ENCODE measurements around the gene LDLRAD3. TPM values are rescaled to one million over a fixed set of nuclear protein-coding genes. Genes with fewer than 3 reads are reported as not detected.

Gene LDLRAD3
- total RNA-seq, 4 donors from 2014 or later, result 0.37 to 43.2 (median 3.7) TPM

DNA sequence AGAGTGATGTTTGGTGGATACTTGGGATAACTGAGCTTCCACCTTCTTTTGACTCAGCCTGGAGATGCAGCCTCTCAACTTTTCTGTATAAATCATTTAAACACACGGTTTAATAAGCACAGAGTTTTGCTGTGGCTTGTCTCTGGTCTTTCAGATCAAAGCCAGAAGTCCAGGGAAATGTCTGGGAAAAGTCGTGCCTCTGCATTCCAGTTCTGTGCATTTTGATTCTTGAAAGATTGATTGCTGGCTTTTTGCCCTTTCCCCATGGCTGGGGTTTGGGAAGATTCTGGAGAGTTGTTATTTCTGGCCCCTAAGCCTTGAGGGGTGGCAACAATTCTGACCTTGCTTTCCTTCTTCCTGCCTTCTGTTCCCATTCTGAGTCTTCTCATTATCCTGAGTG, 191.2 kb downstream of the LDLRAD3 start:
- H3K36me3 ChIP-seq, result no peaks in the 10 kb centered on the region
- H3K27me3 ChIP-seq, result no peaks in the 10 kb centered on the region
- no peaks in the 10 kb centered on the region for H3K4me1 ChIP-seq
- 51 to 67% methylated on average over 1 to 2 of the region's 2 CpGs for WGBS, 2 donors (ENCODE audit: low coverage in 1 of 2)
- H3K9me3 ChIP-seq, result no peaks in the 10 kb centered on the region
- TF ChIP-seq EP300 (IDR thresholded peaks at IDR 0.05; ENCODE audit: low read depth) (no peak), POLR2A (IDR thresholded peaks at IDR 0.05) (no peak)
- TF ChIP-seq, protein P1, sequence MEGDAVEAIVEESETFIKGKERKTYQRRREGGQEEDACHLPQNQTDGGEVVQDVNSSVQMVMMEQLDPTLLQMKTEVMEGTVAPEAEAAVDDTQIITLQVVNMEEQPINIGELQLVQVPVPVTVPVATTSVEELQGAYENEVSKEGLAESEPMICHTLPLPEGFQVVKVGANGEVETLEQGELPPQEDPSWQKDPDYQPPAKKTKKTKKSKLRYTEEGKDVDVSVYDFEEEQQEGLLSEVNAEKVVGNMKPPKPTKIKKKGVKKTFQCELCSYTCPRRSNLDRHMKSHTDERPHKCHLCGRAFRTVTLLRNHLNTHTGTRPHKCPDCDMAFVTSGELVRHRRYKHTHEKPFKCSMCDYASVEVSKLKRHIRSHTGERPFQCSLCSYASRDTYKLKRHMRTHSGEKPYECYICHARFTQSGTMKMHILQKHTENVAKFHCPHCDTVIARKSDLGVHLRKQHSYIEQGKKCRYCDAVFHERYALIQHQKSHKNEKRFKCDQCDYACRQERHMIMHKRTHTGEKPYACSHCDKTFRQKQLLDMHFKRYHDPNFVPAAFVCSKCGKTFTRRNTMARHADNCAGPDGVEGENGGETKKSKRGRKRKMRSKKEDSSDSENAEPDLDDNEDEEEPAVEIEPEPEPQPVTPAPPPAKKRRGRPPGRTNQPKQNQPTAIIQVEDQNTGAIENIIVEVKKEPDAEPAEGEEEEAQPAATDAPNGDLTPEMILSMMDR (IDR thresholded peaks at IDR 0.05), result no peak
- intact Hi-C loops (cut with DNase I; ENCODE audit: low total_unique reads), result loop anchor here (10.0 kb wide), 2 partner anchors 310 to 520 kb away; partner anchors contain the start of gene FJX1
- no peak for DNase-seq
- no peak overlapping the region for H3K4me3 ChIP-seq
- in situ Hi-C loops (cut with MboI; ENCODE audit: low pct_ligation_motif_present in 1 of 4, low pct_unique_long_range_greater_than_20kb in 1 of 4, low sequenced_read_pairs in 3 of 4), result loop anchor here in 3 of 4 donors (25.0 kb wide), 1 partner anchor 523 kb away; the partner anchor contains the start of gene FJX1 (in 3 of the 3)
- no peak overlapping the region for H3K27ac ChIP-seq

DNA sequence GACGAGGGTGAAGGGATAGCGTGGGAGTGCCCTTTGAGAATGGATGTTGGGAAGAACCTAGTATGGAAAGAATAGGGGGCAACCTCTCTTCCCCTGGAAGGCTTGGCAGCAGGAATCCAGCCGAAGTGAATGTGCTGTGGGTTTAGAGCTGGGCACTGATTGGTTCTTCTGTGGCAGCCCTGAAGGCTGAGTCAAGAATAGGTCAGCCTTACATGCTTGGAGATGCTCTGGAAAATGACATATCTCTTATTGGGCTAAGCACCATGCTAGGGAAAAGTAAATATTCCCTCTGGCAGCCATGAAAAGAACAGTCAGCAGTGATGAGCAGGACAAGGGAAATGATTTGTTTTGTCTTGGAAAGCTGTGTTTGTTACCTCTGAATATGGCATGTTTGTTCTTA, 195.9 kb downstream of the LDLRAD3 start:
- H3K36me3 ChIP-seq, result no peaks in the 10 kb centered on the region
- in situ Hi-C loops (cut with MboI; ENCODE audit: low pct_ligation_motif_present in 1 of 4, low pct_unique_long_range_greater_than_20kb in 1 of 4, low sequenced_read_pairs in 3 of 4), result loop anchor here in 3 of 4 donors (25.0 kb wide), 1 partner anchor 527 kb away; the partner anchor contains the start of gene FJX1 (in 3 of the 3)
- H3K9me3 ChIP-seq, result no peaks in the 10 kb centered on the region
- TF ChIP-seq POLR2A (IDR thresholded peaks at IDR 0.05) (no peak), POLR2AphosphoS5 (IDR thresholded peaks at IDR 0.05) (no peak), EP300 (IDR thresholded peaks at IDR 0.05; ENCODE audit: low read depth) (no peak)
- TF ChIP-seq, protein P1 (IDR thresholded peaks at IDR 0.05), result no peak
- H3K27me3 ChIP-seq, result no peaks in the 10 kb centered on the region
- no peak overlapping the region for H3K4me3 ChIP-seq
- no peaks in the 10 kb centered on the region for H3K4me1 ChIP-seq
- no peak for DNase-seq
- WGBS, 2 donors (ENCODE audit: low coverage in 1 of 2), result 98% methylated on average over 3 of the region's 3 CpGs; no CpG with 5 or more reads in 1 of the 2 donors
- no peak overlapping the region for H3K27ac ChIP-seq
- intact Hi-C loops (cut with DNase I; ENCODE audit: low total_unique reads), result loop anchor here (10.0 kb wide), 2 partner anchors 315 to 525 kb away; partner anchors contain the start of gene FJX1

DNA sequence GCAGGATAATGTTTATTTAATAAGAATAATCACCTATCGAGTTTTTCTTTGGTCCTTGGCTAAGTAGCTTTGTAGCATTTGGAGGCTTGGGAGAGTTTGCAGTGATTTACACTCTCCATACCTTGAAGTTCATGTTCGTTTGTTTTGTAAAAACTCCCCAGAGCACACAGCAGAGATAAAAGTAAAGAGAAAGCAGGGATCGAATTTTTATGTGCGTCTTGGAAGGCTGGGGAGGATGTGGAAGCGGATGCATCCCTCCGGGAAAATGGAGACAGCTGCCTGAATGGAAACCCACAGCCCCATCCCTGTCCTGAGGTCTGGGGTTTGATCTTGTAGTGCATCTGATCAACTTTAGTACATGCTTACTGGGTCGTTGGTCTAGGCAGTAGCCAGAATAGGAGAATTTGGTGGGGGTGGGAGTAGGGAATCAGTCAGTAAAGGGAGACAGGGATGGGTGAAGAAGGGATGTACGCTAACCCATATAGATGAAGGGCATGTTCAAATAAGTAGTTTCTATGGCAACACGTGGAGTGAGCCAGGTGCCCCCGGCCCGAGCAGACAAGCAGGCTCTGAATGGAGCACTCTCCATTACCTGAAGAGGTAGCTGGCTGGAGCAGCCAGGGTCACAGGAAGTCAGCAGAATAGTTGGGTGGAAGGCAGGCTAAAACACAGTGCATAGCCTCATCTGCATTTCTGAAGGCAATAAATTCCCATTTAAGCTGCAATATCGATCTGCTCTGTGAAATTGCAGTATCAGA, 197.5 kb downstream of the LDLRAD3 start:
- Histone ChIP-seq H3K9me3 (no peaks in the 10 kb centered on the region), H3K27ac (no peak overlapping the region), H3K4me3 (no peak overlapping the region), H3K36me3 (no peaks in the 10 kb centered on the region), H3K27me3 (no peaks in the 10 kb centered on the region), H3K4me1 (no peaks in the 10 kb centered on the region)
- TF ChIP-seq POLR2A (IDR thresholded peaks at IDR 0.05) (no peak), POLR2AphosphoS5 (IDR thresholded peaks at IDR 0.05) (no peak), EP300 (IDR thresholded peaks at IDR 0.05; ENCODE audit: low read depth) (no peak)
- TF ChIP-seq, protein P1 (IDR thresholded peaks at IDR 0.05), result no peak
- WGBS, 2 donors (ENCODE audit: low coverage in 1 of 2), result 53 to 77% methylated on average over 6 to 12 of the region's 12 CpGs
- in situ Hi-C loops (cut with MboI; ENCODE audit: low pct_ligation_motif_present in 1 of 4, low pct_unique_long_range_greater_than_20kb in 1 of 4, low sequenced_read_pairs in 3 of 4), result loop anchor here in 3 of 4 donors (25.0 kb wide), 1 partner anchor 529 kb away; the partner anchor contains the start of gene FJX1 (in 3 of the 3)
- DNase-seq, result no peak
- intact Hi-C loops (cut with DNase I; ENCODE audit: low total_unique reads), result no loop called here

DNA sequence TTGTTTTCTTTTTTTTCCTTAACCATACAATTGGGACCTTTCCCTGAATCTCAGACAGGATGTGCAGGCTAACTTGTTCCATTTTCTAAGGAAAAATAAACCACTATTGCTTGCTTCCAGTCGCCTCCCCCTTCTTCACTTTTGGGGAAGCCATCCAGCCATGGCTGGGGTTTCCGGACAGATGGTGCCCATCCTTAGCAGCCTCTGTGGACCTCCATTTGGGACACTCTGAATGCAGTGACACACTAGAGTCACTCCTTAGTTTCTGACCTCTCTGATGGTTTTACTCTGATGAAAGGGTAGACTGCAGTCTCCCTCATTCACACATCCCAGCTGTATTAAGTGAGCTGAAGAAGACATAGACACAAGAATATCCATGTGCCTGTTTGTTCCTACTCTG, 198.1 kb downstream of the LDLRAD3 start:
- no peaks in the 10 kb centered on the region for H3K27me3 ChIP-seq
- WGBS, 2 donors (ENCODE audit: low coverage in 1 of 2), result 91% methylated on average over 2 of the region's 2 CpGs; no CpG with 5 or more reads in 1 of the 2 donors
- in situ Hi-C loops (cut with MboI; ENCODE audit: low pct_ligation_motif_present in 1 of 4, low pct_unique_long_range_greater_than_20kb in 1 of 4, low sequenced_read_pairs in 3 of 4) (loop anchor here in 3 of 4 donors (25.0 kb wide), 1 partner anchor 530 kb away; the partner anchor contains the start of gene FJX1 (in 3 of the 3)), intact Hi-C loops (cut with DNase I; ENCODE audit: low total_unique reads) (no loop called here)
- no peaks in the 10 kb centered on the region for H3K4me1 ChIP-seq
- H3K27ac ChIP-seq, result no peak overlapping the region
- DNase-seq, result no peak
- TF ChIP-seq EP300 (IDR thresholded peaks at IDR 0.05; ENCODE audit: low read depth), result no peak
- no peak for TF ChIP-seq POLR2A (IDR thresholded peaks at IDR 0.05)
- TF ChIP-seq, protein P1 (IDR thresholded peaks at IDR 0.05), result no peak
- no peaks in the 10 kb centered on the region for H3K36me3 ChIP-seq
- H3K4me3 ChIP-seq, result no peak overlapping the region
- H3K9me3 ChIP-seq, result no peaks in the 10 kb centered on the region
